Loucy (cell line): ENCODE results near the gene SPRY4.

Source experiments
- H2AFZ ChIP-seq: fragments of 200-600 bp; sonication (generic); 2 replicates; pipeline ENCODE4 v1.6.0; 2016; ENCODE audit warnings: antibody characterized with exemption, mild to moderate bottlenecking, low read length, moderate library complexity
- H3F3A ChIP-seq: fragments of 200-600 bp; 2 replicates; pipeline ENCODE4 v1.6.0; 2016; ENCODE audit warnings: antibody characterized with exemption, low read depth, mild to moderate bottlenecking
- H3K27me3 ChIP-seq: fragments of 200-600 bp; sonication (generic); 2 replicates; pipeline ENCODE4 v1.6.1; 2014; ENCODE audit warnings: low read length, mild to moderate bottlenecking; ENCODE audit not compliant: insufficient read depth, poor library complexity, severe bottlenecking
- H3K36me3 ChIP-seq: fragments of 200-600 bp; sonication (generic); 2 replicates; pipeline ENCODE4 v1.6.1; 2016; ENCODE audit warnings: low read length; ENCODE audit not compliant: insufficient read depth
- H3K4me1 ChIP-seq: fragments of 200-600 bp; sonication (generic); 2 replicates; pipeline ENCODE4 v1.5.1; 2014; ENCODE audit warnings: low read length, mild to moderate bottlenecking; ENCODE audit not compliant: insufficient read depth, poor library complexity, severe bottlenecking
- H3K4me2 ChIP-seq: fragments of 200-600 bp; sonication (generic); 2 replicates; pipeline ENCODE4 v1.6.0; 2014; ENCODE audit warnings: antibody characterized with exemption, low read length, low read depth, mild to moderate bottlenecking; ENCODE audit not compliant: poor library complexity, severe bottlenecking
- H3K4me3 ChIP-seq: fragments of 200-600 bp; sonication (generic); 2 replicates; pipeline ENCODE4 v1.5.1; 2014; ENCODE audit warnings: low read length, mild to moderate bottlenecking, mixed read lengths; ENCODE audit not compliant: poor library complexity, severe bottlenecking
- H3K79me2 ChIP-seq: fragments of 200-600 bp; sonication (generic); 2 replicates; pipeline ENCODE4 v1.6.1; 2014; ENCODE audit warnings: low read length; ENCODE audit not compliant: insufficient read depth
- H3K9ac ChIP-seq: fragments of 200-600 bp; sonication (generic); 2 replicates; pipeline ENCODE4 v1.6.0; 2014; ENCODE audit warnings: mild to moderate bottlenecking, low read depth, low read length, moderate library complexity; ENCODE audit not compliant: poor library complexity, severe bottlenecking
- H3K9me2 ChIP-seq: fragments of 200-600 bp; sonication (generic); replicated peaks from 2 replicates; pipeline ENCODE4 v1.6.1; 2016; ENCODE audit warnings: low read depth, low read length, mixed read lengths
- H3K9me3 ChIP-seq: fragments of 200-600 bp; sonication (generic); 2 replicates; pipeline ENCODE4 v1.6.1; 2014; ENCODE audit warnings: mild to moderate bottlenecking, antibody characterized with exemption, low read length, low read depth; ENCODE audit not compliant: insufficient read depth
- H4K20me1 ChIP-seq: fragments of 200-600 bp; sonication (generic); 2 replicates; pipeline ENCODE4 v1.6.0; 2014; ENCODE audit warnings: antibody characterized with exemption, low read length, mild to moderate bottlenecking; ENCODE audit not compliant: insufficient read depth, poor library complexity, severe bottlenecking
- EZH2phosphoT487 ChIP-seq: fragments of 200-600 bp; IDR thresholded peaks from 2 replicates; pipeline ENCODE4 v1.6.1; 2018; ENCODE audit warnings: antibody characterized with exemption, mild to moderate bottlenecking, moderate library complexity, borderline replicate concordance
- TF ChIP-seq, protein P1 (sequence below): fragments of 200-600 bp; sonication (generic); conservative IDR thresholded peaks from 2 replicates; pipeline ENCODE4 v1.5.1; 2014; ENCODE audit warnings: mild to moderate bottlenecking, antibody characterized with exemption, low read length

SPRY4 gene

DNA sequence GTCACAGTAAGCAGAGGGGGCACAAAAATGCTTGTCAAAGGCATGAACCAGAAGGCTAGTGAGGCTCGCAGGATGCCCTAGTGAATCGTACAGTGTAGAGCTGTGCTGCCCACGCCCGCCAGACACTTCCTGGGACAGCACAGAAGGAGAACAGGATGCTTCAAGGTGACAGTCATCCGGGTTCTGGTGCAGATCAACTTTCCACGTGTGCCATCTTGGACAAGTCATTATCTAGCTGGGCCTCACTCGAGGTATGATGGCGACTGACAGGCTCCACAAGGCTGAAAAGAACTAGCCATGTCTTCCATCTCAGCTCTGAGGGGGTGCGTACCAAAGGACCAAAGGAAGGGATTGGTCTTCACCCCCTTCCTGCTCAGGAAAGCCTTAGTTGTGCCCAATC is 14.0 kb downstream of the SPRY4 start:
- TF ChIP-seq, protein P1, sequence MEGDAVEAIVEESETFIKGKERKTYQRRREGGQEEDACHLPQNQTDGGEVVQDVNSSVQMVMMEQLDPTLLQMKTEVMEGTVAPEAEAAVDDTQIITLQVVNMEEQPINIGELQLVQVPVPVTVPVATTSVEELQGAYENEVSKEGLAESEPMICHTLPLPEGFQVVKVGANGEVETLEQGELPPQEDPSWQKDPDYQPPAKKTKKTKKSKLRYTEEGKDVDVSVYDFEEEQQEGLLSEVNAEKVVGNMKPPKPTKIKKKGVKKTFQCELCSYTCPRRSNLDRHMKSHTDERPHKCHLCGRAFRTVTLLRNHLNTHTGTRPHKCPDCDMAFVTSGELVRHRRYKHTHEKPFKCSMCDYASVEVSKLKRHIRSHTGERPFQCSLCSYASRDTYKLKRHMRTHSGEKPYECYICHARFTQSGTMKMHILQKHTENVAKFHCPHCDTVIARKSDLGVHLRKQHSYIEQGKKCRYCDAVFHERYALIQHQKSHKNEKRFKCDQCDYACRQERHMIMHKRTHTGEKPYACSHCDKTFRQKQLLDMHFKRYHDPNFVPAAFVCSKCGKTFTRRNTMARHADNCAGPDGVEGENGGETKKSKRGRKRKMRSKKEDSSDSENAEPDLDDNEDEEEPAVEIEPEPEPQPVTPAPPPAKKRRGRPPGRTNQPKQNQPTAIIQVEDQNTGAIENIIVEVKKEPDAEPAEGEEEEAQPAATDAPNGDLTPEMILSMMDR, result no peak
- no peak for TF ChIP-seq EZH2phosphoT487
- Histone ChIP-seq H4K20me1 (no peaks in the 10 kb centered on the region), H3K9me2 (no peaks in the 10 kb centered on the region), H3K9me3 (no peaks in the 10 kb centered on the region), H3K27me3 (no peaks in the 10 kb centered on the region), H3K4me3 (no peak overlapping the region), H3K9ac (no peak overlapping the region), H2AFZ (no peak overlapping the region), H3K4me2 (no peak overlapping the region), H3K4me1 (no peaks in the 10 kb centered on the region), H3K36me3 (no peaks in the 10 kb centered on the region), H3K79me2 (no peaks in the 10 kb centered on the region), H3F3A (no peaks in the 10 kb centered on the region)

GRCh38 chr5:142309747-142310318 is 15.0 kb downstream of the SPRY4 start:
- TF ChIP-seq EZH2phosphoT487, result no peak
- TF ChIP-seq, protein P1, result no peak
- H3K9me3 ChIP-seq, result no peaks in the 10 kb centered on the region
- no peak overlapping the region for H2AFZ ChIP-seq
- no peaks in the 10 kb centered on the region for H3K36me3 ChIP-seq
- no peaks in the 10 kb centered on the region for H3K4me1 ChIP-seq
- no peaks in the 10 kb centered on the region for H3F3A ChIP-seq
- H3K79me2 ChIP-seq, result no peaks in the 10 kb centered on the region
- no peaks in the 10 kb centered on the region for H4K20me1 ChIP-seq
- no peaks in the 10 kb centered on the region for H3K27me3 ChIP-seq
- H3K9ac ChIP-seq, result no peak overlapping the region
- no peaks in the 10 kb centered on the region for H3K9me2 ChIP-seq
- no peak overlapping the region for H3K4me3 ChIP-seq
- H3K4me2 ChIP-seq, result no peak overlapping the region

DNA sequence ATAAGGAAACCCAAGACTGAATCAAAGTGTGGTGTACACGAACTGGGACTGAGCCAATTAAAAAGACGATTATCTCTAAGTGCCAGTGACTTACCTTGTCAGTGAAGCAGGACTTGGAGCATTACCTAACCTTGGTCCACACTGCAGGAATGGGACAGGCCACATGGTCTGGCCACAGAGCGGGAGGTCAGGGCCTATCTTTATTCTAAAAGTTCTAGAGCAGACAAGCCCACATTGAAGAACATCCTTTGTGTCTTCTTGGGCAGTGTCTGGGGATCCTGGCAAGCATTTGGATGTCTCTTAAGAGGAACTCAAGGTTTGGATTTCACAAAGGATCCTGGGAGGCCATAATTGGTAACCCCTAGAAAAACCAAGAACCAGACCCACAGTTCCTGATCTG is 16.5 kb downstream of the SPRY4 start:
- Histone ChIP-seq H3K9ac (no peak overlapping the region), H3K9me2 (no peaks in the 10 kb centered on the region), H3F3A (no peaks in the 10 kb centered on the region), H3K79me2 (no peaks in the 10 kb centered on the region), H3K36me3 (no peaks in the 10 kb centered on the region), H3K9me3 (no peaks in the 10 kb centered on the region), H2AFZ (no peak overlapping the region), H3K4me2 (no peak overlapping the region), H3K27me3 (no peaks in the 10 kb centered on the region), H3K4me1 (no peaks in the 10 kb centered on the region), H4K20me1 (no peaks in the 10 kb centered on the region), H3K4me3 (no peak overlapping the region)
- TF ChIP-seq EZH2phosphoT487, result no peak
- TF ChIP-seq, protein P1, result no peak
